Measurements from ENCODE around the gene EFCAB6.

GRCh38 chr22:43830931-43831560 lies 18.9 kb upstream of the EFCAB6 start:
- TF ChIP-seq CTCF (IDR thresholded peaks at IDR 0.05) (no peak), POLR2A (IDR thresholded peaks at IDR 0.05) (no peak)

Data from gastroesophageal sphincter (tissue), 3 donors.